Mucosa of rectum (tissue), 2 donors: Measurements from ENCODE around the gene HSBP1L1.

Experiments used
- H3K27ac ChIP-seq, 2 donors: one replicate each; pipeline ENCODE4 v1.7.0; 2013; ENCODE audit warnings: inconsistent platforms in 2 of 2, low read depth in 2 of 2, low read length in 2 of 2
- H3K27me3 ChIP-seq, 2 donors: one replicate each; pipeline ENCODE4 v1.7.0; 2013; ENCODE audit warnings: low read length in 2 of 2; ENCODE audit not compliant: control insufficient read depth in 2 of 2, insufficient read depth in 2 of 2
- H3K36me3 ChIP-seq, 2 donors: one replicate each; pipeline ENCODE4 v1.7.0; 2013; ENCODE audit warnings: low read length in 2 of 2; ENCODE audit not compliant: control insufficient read depth in 2 of 2, insufficient read depth in 2 of 2
- H3K4me1 ChIP-seq, 2 donors: one replicate each; pipeline ENCODE4 v1.7.0; 2013; ENCODE audit warnings: low read length in 2 of 2, mild to moderate bottlenecking in 1 of 2; ENCODE audit not compliant: control insufficient read depth in 2 of 2, insufficient read depth in 2 of 2
- H3K4me3 ChIP-seq, 2 donors: one replicate each; pipeline ENCODE4 v1.7.0; 2013; ENCODE audit warnings: low read length in 2 of 2
- H3K9ac ChIP-seq, 2 donors: one replicate each; pipeline ENCODE4 v1.7.0; 2013; ENCODE audit warnings: low read length in 2 of 2, low read depth in 1 of 2, mild to moderate bottlenecking in 1 of 2
- H3K9me3 ChIP-seq, 2 donors: one replicate each; pipeline ENCODE4 v1.7.0; 2013; ENCODE audit warnings: low read length in 2 of 2; ENCODE audit not compliant: control insufficient read depth in 2 of 2
- donor health status: healthy.
- donor health status: Normal muscosa, but diverticular disease.

HSBP1L1 gene

DNA sequence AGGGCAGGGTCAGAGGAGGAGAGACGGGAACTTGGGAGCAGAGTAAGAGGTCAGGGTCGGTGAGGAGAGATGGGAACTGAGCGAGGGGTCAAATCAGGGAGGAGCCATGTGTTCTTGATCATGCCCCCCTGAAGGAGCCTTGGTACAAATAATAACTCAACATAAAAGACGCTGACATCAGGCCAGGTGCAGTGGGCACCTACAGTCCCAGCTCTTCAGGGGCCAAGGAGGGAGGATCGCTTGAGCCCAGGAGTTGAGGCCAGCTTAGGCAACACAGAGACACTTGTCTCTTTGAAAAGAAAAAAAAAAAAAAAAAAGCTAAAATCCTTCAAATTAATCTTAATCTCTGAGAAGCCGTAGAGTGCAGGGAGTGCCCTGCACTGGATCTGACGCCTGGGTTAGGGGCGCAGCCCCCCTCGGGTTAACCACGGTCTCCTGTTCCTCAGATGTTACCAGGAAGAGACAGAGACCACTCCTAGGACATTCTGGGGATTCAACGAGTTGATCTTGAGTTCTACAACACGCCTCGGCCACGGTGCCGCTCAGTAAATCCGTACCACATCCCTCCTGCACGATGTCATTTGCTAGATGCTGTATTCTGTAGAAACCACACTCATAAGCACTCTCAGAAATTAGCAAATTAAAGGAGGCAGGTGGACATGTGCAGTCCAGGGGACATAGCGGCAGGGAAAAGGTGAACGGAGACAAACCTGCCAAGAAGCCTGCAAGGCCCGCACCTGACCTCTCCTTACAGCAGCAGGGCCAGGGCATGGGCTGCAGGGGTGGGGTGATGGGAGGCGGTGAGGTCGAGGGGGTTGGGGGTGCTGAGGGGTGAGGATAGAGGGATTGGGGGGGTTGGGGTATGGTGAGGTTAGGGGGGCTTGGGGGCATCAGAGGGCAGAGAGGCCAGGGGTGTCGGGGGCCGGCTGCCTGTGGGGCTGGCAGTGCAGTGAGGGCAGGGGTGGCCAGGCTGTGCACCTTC lies 42.2 kb upstream of the HSBP1L1 start:
- H3K9me3 ChIP-seq = no peaks in the 10 kb centered on the region
- no peak overlapping the region for H3K9ac ChIP-seq
- H3K27ac ChIP-seq = no peak overlapping the region
- no peaks in the 10 kb centered on the region for H3K27me3 ChIP-seq
- no peaks in the 10 kb centered on the region for H3K4me1 ChIP-seq
- peaks cover 15 to 30% of the 10 kb centered on the region in 2 donors for H3K36me3 ChIP-seq
- no peak overlapping the region for H3K4me3 ChIP-seq

- Histone ChIP-seq H3K27ac (no peak overlapping the region), H3K9ac (no peak overlapping the region), H3K9me3 (no peaks in the 10 kb centered on the region), H3K36me3 (peaks cover 13 to 29% of the 10 kb centered on the region in 2 donors), H3K27me3 (no peaks in the 10 kb centered on the region), H3K4me1 (no peaks in the 10 kb centered on the region), H3K4me3 (no peak overlapping the region)
Observed at GRCh38 chr18:79922971-79923411, 41.5 kb upstream of the HSBP1L1 start.

- H3K9ac ChIP-seq = no peak overlapping the region
- H3K9me3 ChIP-seq = no peaks in the 10 kb centered on the region
- H3K36me3 ChIP-seq = peaks cover 12 to 32% of the 10 kb centered on the region in 2 donors
- H3K4me1 ChIP-seq = no peaks in the 10 kb centered on the region
- no peak overlapping the region for H3K4me3 ChIP-seq
- no peak overlapping the region for H3K27ac ChIP-seq
- H3K27me3 ChIP-seq = no peaks in the 10 kb centered on the region
Observed at GRCh38 chr18:79923896-79924585, 40.4 kb upstream of the HSBP1L1 start.

- Histone ChIP-seq H3K27me3 (no peaks in the 10 kb centered on the region), H3K27ac (no peak overlapping the region), H3K9ac (no peak overlapping the region), H3K4me3 (no peak overlapping the region), H3K36me3 (peaks cover 19 to 39% of the 10 kb centered on the region in 2 donors), H3K4me1 (no peaks in the 10 kb centered on the region), H3K9me3 (peaks cover 2 to 6% of the 10 kb centered on the region in 2 donors)
Observed at GRCh38 chr18:79924814-79925731, 39.4 kb upstream of the HSBP1L1 start.

DNA sequence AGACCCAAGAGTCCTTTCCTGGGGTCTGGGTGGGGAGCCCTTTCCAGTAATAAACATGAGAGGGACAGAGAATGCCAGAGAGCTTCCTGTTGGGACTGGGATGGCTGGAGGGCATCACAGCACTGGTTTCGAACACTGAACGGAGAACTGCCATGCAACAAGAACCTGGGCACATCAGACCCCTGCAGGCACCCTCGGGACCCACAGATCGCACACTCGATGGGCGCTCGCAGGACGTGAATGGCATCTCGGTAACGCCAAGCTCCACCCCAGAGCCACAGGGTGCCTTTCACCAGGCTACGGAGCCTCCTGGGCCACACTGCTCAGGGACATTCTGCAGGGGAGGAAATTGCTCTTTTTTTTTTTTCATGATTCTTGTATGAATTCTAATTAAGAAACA lies 38.1 kb upstream of the HSBP1L1 start:
- Histone ChIP-seq H3K4me1 (no peaks in the 10 kb centered on the region), H3K27ac (no peak overlapping the region), H3K4me3 (no peak overlapping the region), H3K27me3 (no peaks in the 10 kb centered on the region), H3K9ac (no peak overlapping the region), H3K36me3 (peaks cover 21 to 39% of the 10 kb centered on the region in 2 donors), H3K9me3 (peaks cover 4 to 6% of the 10 kb centered on the region in 2 donors)

- Histone ChIP-seq H3K9me3 (peaks cover 4 to 6% of the 10 kb centered on the region in 2 donors), H3K27me3 (no peaks in the 10 kb centered on the region), H3K9ac (no peak overlapping the region), H3K4me1 (no peaks in the 10 kb centered on the region), H3K27ac (no peak overlapping the region), H3K4me3 (no peak overlapping the region), H3K36me3 (peaks cover 18 to 39% of the 10 kb centered on the region in 2 donors)
Observed at GRCh38 chr18:79926715-79927606, 37.5 kb upstream of the HSBP1L1 start.

DNA sequence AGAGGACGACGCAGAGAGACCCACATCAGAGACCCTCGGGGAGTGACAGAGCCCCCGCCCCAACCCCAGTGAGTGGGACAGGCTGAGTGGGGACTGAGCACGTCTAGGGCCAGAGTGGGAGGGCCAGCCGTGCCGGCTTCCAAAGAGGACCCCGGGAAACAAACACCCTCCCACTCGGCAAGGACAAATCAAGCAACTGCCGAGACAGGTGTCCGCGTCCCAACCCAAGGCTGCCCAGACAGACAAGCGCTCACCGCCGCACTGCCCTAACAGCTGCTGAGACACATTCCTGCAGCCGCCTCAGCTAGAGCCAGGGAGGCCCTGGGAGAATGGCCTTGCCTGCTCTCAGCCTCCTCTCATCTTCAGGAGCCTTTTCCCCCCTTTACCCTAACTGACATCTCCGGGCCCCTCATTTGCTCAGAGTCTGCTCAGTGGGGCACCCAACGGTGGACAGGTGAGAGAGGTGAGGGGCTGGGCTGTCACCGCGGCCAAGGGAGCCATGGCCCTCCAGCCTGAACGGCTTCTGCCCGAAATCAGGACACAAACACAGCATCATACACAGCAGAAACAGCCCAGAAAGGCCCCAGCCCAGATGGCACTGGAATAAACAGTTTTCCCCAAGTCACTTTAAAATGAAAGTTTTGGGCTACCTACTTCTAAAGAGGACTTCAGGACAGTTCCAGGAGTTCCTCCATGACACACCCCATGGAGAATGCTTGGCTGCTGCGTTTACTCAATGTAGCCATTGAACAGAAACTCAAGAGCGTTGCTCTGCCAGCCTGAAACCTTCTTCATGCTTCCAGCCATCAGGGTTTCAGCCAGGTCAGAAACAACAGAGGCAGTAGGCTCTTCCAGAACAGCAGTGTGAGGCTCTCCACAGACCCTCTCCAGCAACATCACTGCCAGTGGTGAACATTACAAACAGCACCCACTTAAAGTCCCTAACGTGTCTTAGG lies 36.6 kb upstream of the HSBP1L1 start:
- peaks cover 17 to 34% of the 10 kb centered on the region in 2 donors for H3K36me3 ChIP-seq
- peaks cover 4 to 6% of the 10 kb centered on the region in 2 donors for H3K9me3 ChIP-seq
- H3K4me1 ChIP-seq = no peaks in the 10 kb centered on the region
- no peak overlapping the region for H3K4me3 ChIP-seq
- H3K9ac ChIP-seq = no peak overlapping the region
- H3K27me3 ChIP-seq = no peaks in the 10 kb centered on the region
- no peak overlapping the region for H3K27ac ChIP-seq

GRCh38 chr18:79928563-79928960 lies 35.9 kb upstream of the HSBP1L1 start:
- Histone ChIP-seq H3K9me3 (peaks cover 6% of the 10 kb centered on the region in 2 donors), H3K9ac (no peak overlapping the region), H3K36me3 (peaks cover 17 to 37% of the 10 kb centered on the region in 2 donors), H3K4me3 (no peak overlapping the region), H3K4me1 (no peaks in the 10 kb centered on the region), H3K27ac (no peak overlapping the region), H3K27me3 (no peaks in the 10 kb centered on the region)
